ENCODE results near the gene PSMD3.

The PSMD3 gene

GRCh38 chr17:39975801-39976200 is 4.8 kb upstream of the PSMD3 start:
- H3K4me3 ChIP-seq (replicated peaks; ENCODE audit: low read depth, low read length), result no peak overlapping the region
- TF ChIP-seq CTCF (IDR thresholded peaks at IDR 0.05; ENCODE audit: low read depth, low read length, missing control alignments), result no peak
- DNase-seq (ENCODE audit: extremely low read depth, low read depth), result no peak

GRCh38 chr17:39979016-39979670 is 1.5 kb upstream of the PSMD3 start:
- DNase-seq (ENCODE audit: extremely low read depth, low read depth), result no peak
- TF ChIP-seq CTCF (IDR thresholded peaks at IDR 0.05; ENCODE audit: low read depth, low read length, missing control alignments), result no peak
- H3K4me3 ChIP-seq (replicated peaks; ENCODE audit: low read depth, low read length), result no peak overlapping the region

- TF ChIP-seq CTCF (IDR thresholded peaks at IDR 0.05; ENCODE audit: low read depth, low read length, missing control alignments), result peak; percentile 23
- no peak for DNase-seq (ENCODE audit: extremely low read depth, low read depth)
- H3K4me3 ChIP-seq (replicated peaks; ENCODE audit: low read depth, low read length), result peak overlapping the region; percentile 74
Observed at GRCh38 chr17:39979893-39980350, 685 bp upstream of the PSMD3 start.

GRCh38 chr17:39981207-39981741 is 667 bp downstream of the PSMD3 start:
- no peak for TF ChIP-seq CTCF (IDR thresholded peaks at IDR 0.05; ENCODE audit: low read depth, low read length, missing control alignments)
- no peak for DNase-seq (ENCODE audit: extremely low read depth, low read depth)
- peak overlapping the region; percentile 74 for H3K4me3 ChIP-seq (replicated peaks; ENCODE audit: low read depth, low read length)

- no peak for DNase-seq (ENCODE audit: extremely low read depth, low read depth)
- TF ChIP-seq CTCF (IDR thresholded peaks at IDR 0.05; ENCODE audit: low read depth, low read length, missing control alignments), result no peak
- H3K4me3 ChIP-seq (replicated peaks; ENCODE audit: low read depth, low read length), result peak overlapping the region; percentile 74
Observed at GRCh38 chr17:39981766-39982375, 1.3 kb downstream of the PSMD3 start.

- no peak for TF ChIP-seq CTCF (IDR thresholded peaks at IDR 0.05; ENCODE audit: low read depth, low read length, missing control alignments)
- no peak for DNase-seq (ENCODE audit: extremely low read depth, low read depth)
- no peak overlapping the region for H3K4me3 ChIP-seq (replicated peaks; ENCODE audit: low read depth, low read length)
Observed at GRCh38 chr17:39988206-39988810, 7.7 kb downstream of the PSMD3 start.
